OCI-LY3 (cell line): Measurements from ENCODE around the gene SEMA3C.

Experiments used
- H2AFZ ChIP-seq: fragments of 200-600, 300-600 bp; shearing (Covaris generic); 2 replicates; pipeline ENCODE4 v1.6.0; 2014; ENCODE audit warnings: antibody characterized with exemption, low read depth, low read length
- H3K27ac ChIP-seq: fragments of 200-600, 300-600 bp; sonication (generic); 2 replicates; pipeline ENCODE4 v1.5.1; 2014; ENCODE audit warnings: mild to moderate bottlenecking, low read length, moderate library complexity, mixed read lengths
- H3K27me3 ChIP-seq: fragments of 200-600, 300-600 bp; sonication (generic); 2 replicates; pipeline ENCODE4 v1.6.1; 2014; ENCODE audit warnings: low read depth, low read length, mixed read lengths
- H3K36me3 ChIP-seq: fragments of 200-600, 300-600 bp; sonication (generic); replicated peaks from 2 replicates; pipeline ENCODE3; 2014; ENCODE audit warnings: low read depth, low read length, mixed read lengths
- H3K4me1 ChIP-seq: fragments of 300-600, 200-600 bp; sonication (generic); 2 replicates; pipeline ENCODE4 v1.6.1; 2014; ENCODE audit warnings: low read length, mixed read lengths
- H3K4me2 ChIP-seq: fragments of 200-600, 300-600 bp; sonication (generic); 2 replicates; pipeline ENCODE4 v1.6.1; 2014; ENCODE audit warnings: low read length, mixed read lengths
- H3K4me3 ChIP-seq: fragments of 300-600, 200-600 bp; sonication (generic); 2 replicates; pipeline ENCODE4 v1.5.1; 2014; ENCODE audit warnings: antibody characterized with exemption, mild to moderate bottlenecking, low read length, moderate library complexity
- H3K79me2 ChIP-seq: fragments of 300-600, 200-600 bp; shearing (Covaris generic); 2 replicates; pipeline ENCODE4 v1.6.1; 2014; ENCODE audit warnings: mild to moderate bottlenecking, low read length, mixed read lengths
- H3K9ac ChIP-seq: fragments of 300-600, 200-600 bp; shearing (Covaris generic); 2 replicates; pipeline ENCODE4 v1.6.0; 2014; ENCODE audit warnings: mild to moderate bottlenecking, low read length, moderate library complexity
- H3K9me3 ChIP-seq: fragments of 200-600, 300-600 bp; shearing (Covaris generic); 2 replicates; pipeline ENCODE4 v1.6.1; 2014; ENCODE audit warnings: low read length, mixed read lengths; ENCODE audit not compliant: insufficient read depth
- H4K20me1 ChIP-seq: fragments of 200-600, 300-600 bp; sonication (generic); 2 replicates; pipeline ENCODE4 v1.6.1; 2016; ENCODE audit warnings: low read length, mixed read lengths; ENCODE audit not compliant: insufficient read depth
- CTCF ChIP-seq: fragments of 200-600, 300-600 bp; sonication (generic); IDR thresholded peaks from 2 replicates; pipeline ENCODE4 v1.5.1; 2014; ENCODE audit warnings: antibody characterized with exemption, low read length, low read depth
- EZH2phosphoT487 ChIP-seq: fragments of 200-600 bp; shearing (Covaris generic); IDR thresholded peaks from 2 replicates; pipeline ENCODE4 v1.6.1; 2018; ENCODE audit warnings: antibody characterized with exemption, mixed run types, low read depth

SEMA3C gene

GRCh38 chr7:80802527-80802926 lies 116.3 kb downstream of the SEMA3C start:
- Histone ChIP-seq H4K20me1 (no peaks in the 10 kb centered on the region), H3K27ac (no peak overlapping the region), H3K9ac (no peak overlapping the region), H3K79me2 (no peaks in the 10 kb centered on the region), H3K9me3 (no peaks in the 10 kb centered on the region), H2AFZ (no peak overlapping the region), H3K4me2 (no peak overlapping the region), H3K36me3 (no peaks in the 10 kb centered on the region), H3K27me3 (no peaks in the 10 kb centered on the region), H3K4me3 (no peak overlapping the region), H3K4me1 (no peaks in the 10 kb centered on the region)
- no peak for TF ChIP-seq EZH2phosphoT487
- no peak for TF ChIP-seq CTCF

GRCh38 chr7:80794631-80795573 lies 123.9 kb downstream of the SEMA3C start:
- H3K4me1 ChIP-seq: no peaks in the 10 kb centered on the region
- no peaks in the 10 kb centered on the region for H3K79me2 ChIP-seq
- TF ChIP-seq EZH2phosphoT487: no peak
- TF ChIP-seq CTCF: no peak
- no peaks in the 10 kb centered on the region for H4K20me1 ChIP-seq
- H3K4me3 ChIP-seq: no peak overlapping the region
- H3K9me3 ChIP-seq: no peaks in the 10 kb centered on the region
- no peak overlapping the region for H3K9ac ChIP-seq
- H2AFZ ChIP-seq: no peak overlapping the region; the same call in 1 of the 2 replicates
- H3K27me3 ChIP-seq: no peaks in the 10 kb centered on the region
- no peak overlapping the region for H3K27ac ChIP-seq
- no peak overlapping the region for H3K4me2 ChIP-seq
- H3K36me3 ChIP-seq: no peaks in the 10 kb centered on the region

- Histone ChIP-seq H3K4me1 (no peaks in the 10 kb centered on the region), H3K79me2 (no peaks in the 10 kb centered on the region), H2AFZ (no peak overlapping the region), H3K36me3 (no peaks in the 10 kb centered on the region), H4K20me1 (no peaks in the 10 kb centered on the region), H3K9me3 (no peaks in the 10 kb centered on the region), H3K27ac (no peak overlapping the region), H3K27me3 (no peaks in the 10 kb centered on the region), H3K4me2 (no peak overlapping the region), H3K4me3 (no peak overlapping the region), H3K9ac (no peak overlapping the region)
- TF ChIP-seq EZH2phosphoT487 (no peak), CTCF (no peak)
Measured at GRCh38 chr7:80791509-80791929, 127.3 kb downstream of the SEMA3C start.

GRCh38 chr7:80790877-80791276 lies 128.0 kb downstream of the SEMA3C start:
- Histone ChIP-seq H3K4me3 (no peak overlapping the region), H3K79me2 (no peaks in the 10 kb centered on the region), H3K27me3 (no peaks in the 10 kb centered on the region), H3K9me3 (no peaks in the 10 kb centered on the region), H3K4me1 (no peaks in the 10 kb centered on the region), H4K20me1 (no peaks in the 10 kb centered on the region), H3K27ac (no peak overlapping the region), H3K9ac (no peak overlapping the region), H3K36me3 (no peaks in the 10 kb centered on the region), H3K4me2 (no peak overlapping the region), H2AFZ (no peak overlapping the region)
- TF ChIP-seq CTCF: no peak
- TF ChIP-seq EZH2phosphoT487: no peak
